NCI-H2081 (cell line): ENCODE data around the gene PLEKHA7.
"Not testable (repeated sequence)": the region's sequence is repeated elsewhere in the genome, so short reads cannot be mapped to it uniquely, and the experiment has no call there.

Source experiments
- DNase-seq, 2 experiments: peaks; one replicate each; lab custom pipeline; 2025; lab: John Stamatoyannopoulos, UW

Gene PLEKHA7

GRCh38 chr11:17014321-17014832 is at the start of gene PLEKHA7:
TSS of gene PLEKHA7 (minus strand) at chr11:17014414. CDS start at chr11:17014401, 13 bp downstream.
- DNase-seq, result no peak

- peak; percentile 19 to 33 for DNase-seq
Observed at GRCh38 chr11:17063171-17064002, 49.2 kb upstream of the PLEKHA7 start.

GRCh38 chr11:17051146-17051545 is 36.9 kb upstream of the PLEKHA7 start:
- not testable (repeated sequence) for DNase-seq

GRCh38 chr11:17048491-17048890 is 34.3 kb upstream of the PLEKHA7 start:
- not testable (repeated sequence) for DNase-seq

- no peak for DNase-seq
Observed at GRCh38 chr11:17046690-17047089, 32.5 kb upstream of the PLEKHA7 start.

DNA sequence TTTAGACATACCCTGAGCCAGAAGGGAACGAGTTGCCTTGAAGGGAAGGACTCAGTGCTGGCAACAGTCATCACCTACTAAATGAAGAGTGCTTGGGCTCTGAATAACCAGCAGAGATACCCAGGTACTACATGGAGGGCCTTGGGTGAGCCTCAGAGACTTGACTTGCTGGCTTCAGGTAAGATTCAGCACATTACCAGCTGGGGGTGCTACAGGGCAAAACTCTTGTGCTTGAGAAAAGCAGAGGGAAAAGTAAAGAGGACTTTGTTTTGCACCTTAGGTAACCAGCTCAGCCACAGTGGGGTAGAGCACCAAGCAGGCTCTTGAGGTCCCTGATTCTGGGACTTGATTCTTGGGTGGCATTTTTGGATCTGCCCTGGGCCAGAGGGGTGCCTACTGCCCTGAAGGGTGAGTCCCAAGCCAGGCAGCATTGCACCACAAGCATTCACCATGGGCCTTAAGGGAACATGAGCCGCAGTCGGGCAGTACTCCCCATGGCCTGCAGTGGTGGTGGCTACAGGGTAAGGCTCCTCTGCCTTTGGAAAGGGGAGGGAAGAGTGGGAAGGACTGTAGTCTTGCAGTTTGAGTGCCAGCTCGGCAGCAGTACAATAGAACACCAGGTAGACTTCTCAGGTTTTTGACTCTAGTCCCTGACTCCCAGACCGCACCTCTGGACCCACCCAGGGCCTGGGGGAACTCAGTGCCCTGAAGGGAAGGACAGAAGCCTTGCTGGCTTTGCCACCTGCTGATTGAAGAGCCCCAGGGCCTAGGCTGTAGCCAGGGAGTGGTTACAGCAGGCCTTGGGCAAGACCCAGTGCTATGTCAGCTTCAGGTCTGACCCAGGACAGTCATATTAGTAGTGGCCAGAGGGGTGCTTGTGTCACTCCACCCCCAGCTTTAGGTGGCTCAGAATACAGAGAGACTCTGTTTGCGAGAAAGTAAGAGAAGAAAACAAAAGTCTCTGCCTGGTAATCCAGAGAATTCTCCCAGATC is 22.7 kb upstream of the PLEKHA7 start:
- DNase-seq, result no peak

GRCh38 chr11:17034027-17034426 is 19.8 kb upstream of the PLEKHA7 start:
- DNase-seq, result not testable (repeated sequence)

- no peak for DNase-seq
Observed at GRCh38 chr11:17026487-17027082, 12.4 kb upstream of the PLEKHA7 start.

- no peak for DNase-seq
Observed at GRCh38 chr11:17024924-17025323, 10.7 kb upstream of the PLEKHA7 start.

DNA sequence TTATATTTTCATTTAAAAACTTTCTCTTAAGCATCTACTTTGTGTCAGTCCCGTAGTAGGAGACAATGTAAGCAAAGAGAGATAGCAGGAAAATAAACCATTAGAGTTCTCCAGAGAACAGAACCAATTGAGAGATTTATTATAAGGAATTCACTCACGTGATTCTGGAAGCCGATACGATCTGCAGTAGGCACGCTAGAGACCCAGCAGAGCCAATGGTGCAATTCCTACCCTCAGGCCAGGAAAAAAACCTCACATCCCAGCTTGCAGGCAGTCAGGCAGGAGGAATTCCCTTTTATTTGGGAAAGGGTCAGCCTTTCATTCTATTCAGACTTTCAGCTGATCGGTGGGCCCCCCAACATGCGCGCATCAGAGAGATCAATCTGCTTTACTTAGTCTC is 7.3 kb upstream of the PLEKHA7 start:
- no peak for DNase-seq

DNA sequence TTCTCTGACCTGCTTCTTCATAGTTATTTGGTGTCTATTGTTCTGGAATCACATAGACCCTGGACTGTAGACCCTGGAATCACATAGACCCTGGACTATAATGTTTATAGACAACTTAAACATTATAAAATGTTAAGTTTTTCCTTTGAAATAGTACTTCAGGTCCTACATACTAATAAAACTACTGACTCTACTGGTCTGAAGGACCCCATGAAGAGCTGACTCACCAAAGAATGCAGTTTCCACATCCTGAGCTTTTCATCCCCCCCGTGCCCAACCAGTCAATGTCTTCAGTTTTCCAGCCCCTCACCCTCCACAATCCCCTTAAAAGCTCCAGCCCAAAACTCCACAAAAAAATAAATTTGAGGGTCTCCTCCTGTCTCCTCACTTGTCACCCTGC is 6.6 kb upstream of the PLEKHA7 start:
- DNase-seq, result no peak

DNA sequence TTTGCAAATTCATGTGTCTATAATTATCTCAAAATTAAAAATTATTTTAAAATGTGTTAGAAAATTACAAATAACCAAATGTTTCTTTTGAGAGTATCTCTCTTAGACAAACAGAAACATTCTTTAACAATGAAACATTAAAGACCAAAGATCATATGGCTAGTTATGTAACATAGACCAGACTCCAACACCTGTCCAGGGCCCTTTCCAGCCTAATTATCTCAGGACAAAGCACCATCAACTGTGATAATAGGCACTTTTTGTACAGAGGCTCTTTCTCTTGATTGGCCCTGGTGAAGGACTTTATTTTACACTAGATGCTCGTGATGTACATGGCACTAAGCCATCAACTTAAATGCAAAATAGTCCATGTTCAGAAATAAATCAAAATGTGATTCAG is 5.0 kb upstream of the PLEKHA7 start:
- peak in 1 of 2 experiments; percentile 67 for DNase-seq

- DNase-seq, result no peak
Observed at GRCh38 chr11:17015627-17016126, 1.5 kb upstream of the PLEKHA7 start.

GRCh38 chr11:17014833-17015626 is 816 bp upstream of the PLEKHA7 start:
- peak in 1 of 2 experiments; percentile 10 for DNase-seq

DNA sequence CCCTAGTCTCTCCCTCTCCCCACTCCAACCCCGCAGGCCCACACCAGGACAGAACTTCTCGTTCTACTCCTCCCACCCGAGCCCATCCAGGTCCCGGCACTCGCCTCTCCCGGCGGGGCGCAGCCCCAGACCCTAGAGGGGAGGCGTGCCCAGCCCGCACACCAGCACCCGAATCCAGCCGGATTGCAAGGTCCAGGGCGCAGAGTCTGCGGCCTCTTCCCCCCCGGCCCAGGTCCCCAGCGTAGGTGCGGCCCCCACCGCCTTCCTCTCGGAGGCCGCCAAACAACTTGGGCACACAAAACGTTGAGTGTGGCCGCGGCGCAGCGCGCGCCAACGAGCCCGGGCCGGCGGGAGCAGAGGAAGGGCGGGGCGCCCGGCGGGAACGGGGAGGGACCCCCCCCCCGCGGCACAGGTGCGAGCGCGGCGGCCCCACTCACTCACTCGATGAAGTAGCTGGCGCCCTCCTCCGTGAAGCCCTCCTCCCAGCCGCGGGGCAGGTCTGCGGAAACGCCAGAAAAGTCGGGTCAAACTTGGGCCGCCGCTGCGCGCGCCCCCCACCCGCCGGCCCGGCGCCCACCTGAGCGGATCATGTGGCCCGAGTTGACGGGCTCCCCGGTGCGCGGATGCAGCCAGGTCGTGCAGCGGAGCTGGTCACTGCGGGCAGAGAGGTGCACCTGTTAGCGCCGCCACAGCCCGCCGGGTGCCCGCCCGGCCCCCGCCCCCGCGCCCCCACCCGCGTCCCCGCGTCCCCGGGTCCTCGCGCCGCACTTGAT is 480 bp downstream of the PLEKHA7 start:
- peak in 1 of 2 experiments; percentile 34 for DNase-seq

DNA sequence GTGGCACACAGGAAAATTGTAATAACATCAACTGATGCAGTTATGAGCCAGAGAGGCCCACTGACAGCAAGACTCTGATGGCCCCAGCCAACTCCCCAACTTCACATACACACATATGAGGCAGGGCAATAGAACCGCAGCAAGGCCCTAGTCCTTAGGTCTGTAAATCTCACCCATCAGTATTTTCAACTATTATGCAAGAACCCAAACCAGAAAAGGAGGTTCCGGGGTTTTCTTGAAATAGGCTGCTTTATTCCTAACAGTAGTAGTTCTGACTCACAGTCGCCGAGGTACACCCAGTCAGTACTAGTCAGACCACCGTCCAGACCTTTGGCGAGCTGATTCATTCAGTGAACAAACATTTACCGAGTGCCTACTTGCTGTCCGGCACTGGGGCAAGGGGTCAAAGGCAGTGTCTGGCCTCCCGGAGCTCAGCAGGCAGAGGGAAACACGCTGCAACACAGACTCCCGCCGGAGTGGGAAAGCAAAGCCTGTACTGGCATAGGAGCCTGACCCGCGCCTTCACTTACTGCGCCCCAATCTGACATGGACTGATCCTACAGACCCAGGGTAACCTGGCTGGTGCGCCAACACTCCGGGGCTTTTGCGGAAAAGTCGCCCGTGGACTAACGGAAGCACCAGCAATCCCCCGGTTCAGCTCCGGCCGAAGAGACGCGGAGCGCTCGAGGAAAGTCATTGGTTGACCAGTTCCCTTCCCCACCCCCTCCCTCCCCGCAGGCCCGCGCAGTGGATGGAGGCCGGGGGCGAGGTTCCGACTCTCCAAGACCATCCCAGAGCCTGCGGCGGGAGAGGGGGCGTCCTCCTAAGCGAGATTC is 1.3 kb downstream of the PLEKHA7 start:
- DNase-seq, result no peak

DNA sequence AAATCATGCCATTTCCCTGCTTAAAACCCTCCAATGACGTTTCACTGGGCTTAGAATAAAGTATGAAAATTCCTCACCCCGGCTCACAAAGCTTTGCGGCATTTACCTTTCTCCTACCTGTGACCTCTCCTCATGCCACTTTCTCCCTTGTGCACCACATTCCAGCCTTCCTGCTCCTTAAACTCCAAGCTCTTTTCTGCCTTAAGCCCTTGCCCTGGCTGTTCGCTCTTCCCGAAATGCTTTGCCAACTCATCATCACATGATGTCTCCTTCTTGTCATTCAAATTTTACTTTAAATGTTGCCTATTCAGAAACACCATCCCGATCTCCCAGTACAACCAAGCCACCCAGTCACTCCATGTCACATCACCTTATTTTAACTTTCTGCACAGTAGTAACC is 2.0 kb downstream of the PLEKHA7 start:
- no peak for DNase-seq

- DNase-seq, result no peak
Observed at GRCh38 chr11:17010851-17011420, 3.3 kb downstream of the PLEKHA7 start.

- DNase-seq, result no peak
Observed at GRCh38 chr11:17008099-17008498, 6.1 kb downstream of the PLEKHA7 start.
